Coronary artery (tissue), 2 donors: ENCODE data around the gene SPART.

Source experiments
- DNase-seq: peaks from one replicate; pipeline ENCODE4 v3.0.0-alpha.2; 2017; ENCODE audit warnings: low spot score
- H3K27ac ChIP-seq, 2 donors: fragments of 200-600 bp; sonication (generic); one replicate each; pipeline ENCODE4 v1.5.1; 2016 to 2019
- H3K4me3 ChIP-seq: fragments of 200-600 bp; sonication (generic); 2 replicates; pipeline ENCODE4 v1.5.1; 2016; ENCODE audit warnings: mild to moderate bottlenecking, moderate library complexity
- TF ChIP-seq, protein P1 (sequence below): fragments of 200-600 bp; sonication (generic); IDR thresholded peaks from one replicate; pipeline ENCODE4 v1.5.1; 2019; ENCODE audit warnings: antibody characterized with exemption

Gene SPART

GRCh38 chr13:36273431-36273830, 72.8 kb downstream of the SPART start:
- Histone ChIP-seq H3K27ac (no peak overlapping the region), H3K4me3 (no peak overlapping the region)
- TF ChIP-seq, protein P1, sequence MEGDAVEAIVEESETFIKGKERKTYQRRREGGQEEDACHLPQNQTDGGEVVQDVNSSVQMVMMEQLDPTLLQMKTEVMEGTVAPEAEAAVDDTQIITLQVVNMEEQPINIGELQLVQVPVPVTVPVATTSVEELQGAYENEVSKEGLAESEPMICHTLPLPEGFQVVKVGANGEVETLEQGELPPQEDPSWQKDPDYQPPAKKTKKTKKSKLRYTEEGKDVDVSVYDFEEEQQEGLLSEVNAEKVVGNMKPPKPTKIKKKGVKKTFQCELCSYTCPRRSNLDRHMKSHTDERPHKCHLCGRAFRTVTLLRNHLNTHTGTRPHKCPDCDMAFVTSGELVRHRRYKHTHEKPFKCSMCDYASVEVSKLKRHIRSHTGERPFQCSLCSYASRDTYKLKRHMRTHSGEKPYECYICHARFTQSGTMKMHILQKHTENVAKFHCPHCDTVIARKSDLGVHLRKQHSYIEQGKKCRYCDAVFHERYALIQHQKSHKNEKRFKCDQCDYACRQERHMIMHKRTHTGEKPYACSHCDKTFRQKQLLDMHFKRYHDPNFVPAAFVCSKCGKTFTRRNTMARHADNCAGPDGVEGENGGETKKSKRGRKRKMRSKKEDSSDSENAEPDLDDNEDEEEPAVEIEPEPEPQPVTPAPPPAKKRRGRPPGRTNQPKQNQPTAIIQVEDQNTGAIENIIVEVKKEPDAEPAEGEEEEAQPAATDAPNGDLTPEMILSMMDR = no peak
- no peak for DNase-seq

DNA sequence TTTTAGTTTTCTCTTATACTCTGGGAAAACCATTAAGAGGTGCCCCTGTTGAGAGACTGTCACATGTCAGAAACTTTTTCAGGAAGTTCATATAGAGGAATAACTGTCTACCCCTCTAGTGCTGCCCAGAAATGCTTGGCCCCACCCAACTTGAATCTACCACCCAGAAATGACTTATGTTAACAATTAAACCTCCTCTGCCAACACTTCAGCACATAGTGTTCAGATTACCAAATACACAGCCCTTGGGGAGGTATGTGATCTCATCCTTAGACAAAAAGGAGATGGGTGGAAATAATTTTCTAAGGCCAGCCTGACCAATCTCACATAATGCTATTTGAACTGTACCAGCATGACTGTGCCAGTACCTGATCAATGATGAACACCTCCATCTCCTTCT, 84.2 kb downstream of the SPART start:
- Histone ChIP-seq H3K4me3 (no peak overlapping the region), H3K27ac (no peak overlapping the region)
- TF ChIP-seq, protein P1 = no peak
- DNase-seq = no peak

DNA sequence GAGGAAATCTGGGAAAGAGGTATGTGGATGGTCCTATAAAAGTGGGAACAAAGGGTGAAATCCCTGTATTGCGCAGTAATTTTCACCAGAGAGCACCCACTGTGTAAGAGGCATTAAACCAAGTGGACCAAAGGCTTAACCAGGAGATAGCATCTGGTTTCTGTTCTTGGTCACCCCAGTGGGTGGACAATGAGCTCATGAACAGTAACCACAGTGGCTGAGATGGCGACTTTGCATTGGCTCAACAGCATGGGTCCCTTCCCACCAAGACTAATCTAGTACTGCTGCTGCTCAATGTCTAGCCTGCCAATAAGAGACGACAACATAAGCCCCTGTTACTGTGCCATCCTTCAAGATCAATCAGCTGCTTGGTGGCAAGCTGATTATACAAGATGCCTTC, 85.2 kb downstream of the SPART start:
- Histone ChIP-seq H3K27ac (no peak overlapping the region), H3K4me3 (no peak overlapping the region)
- no peak for DNase-seq
- TF ChIP-seq, protein P1 = no peak

DNA sequence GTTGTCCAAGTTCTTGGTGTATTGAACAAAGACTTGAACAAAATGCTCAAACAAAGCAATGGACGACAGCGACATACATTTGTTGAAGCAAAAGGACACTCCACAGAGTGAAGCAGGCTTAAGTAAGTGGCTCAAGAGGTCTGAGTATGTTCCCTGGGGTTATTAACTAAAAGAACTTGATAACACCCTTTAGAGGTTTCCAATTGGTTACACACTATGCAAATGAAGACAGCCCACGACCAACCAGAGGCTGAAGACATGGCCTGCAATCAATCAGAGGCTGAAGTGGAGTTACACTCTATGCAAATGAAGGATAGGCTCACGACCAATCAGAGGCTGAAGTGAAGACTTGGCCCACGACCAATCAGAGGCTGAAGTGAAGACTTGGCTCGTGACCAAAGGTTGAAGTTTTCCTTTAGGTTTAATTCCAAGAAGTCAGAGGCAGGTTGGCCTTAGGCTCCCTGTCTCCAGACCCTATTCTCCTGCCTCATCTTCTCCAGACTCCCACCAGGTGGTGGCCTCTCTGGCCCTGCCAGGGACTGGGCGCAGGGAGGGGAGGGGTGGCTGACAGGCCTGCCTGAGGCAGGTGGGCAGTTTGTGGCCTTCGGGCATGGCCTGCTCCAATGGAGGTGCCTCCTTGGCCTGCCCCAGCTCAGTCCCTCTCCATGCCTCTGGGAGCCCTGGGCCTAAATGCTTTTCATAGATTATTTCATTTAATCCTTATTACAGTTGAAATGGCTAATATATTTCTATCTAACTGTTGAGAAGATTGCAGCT, 86.6 kb downstream of the SPART start:
- TF ChIP-seq, protein P1 = no peak

DNA sequence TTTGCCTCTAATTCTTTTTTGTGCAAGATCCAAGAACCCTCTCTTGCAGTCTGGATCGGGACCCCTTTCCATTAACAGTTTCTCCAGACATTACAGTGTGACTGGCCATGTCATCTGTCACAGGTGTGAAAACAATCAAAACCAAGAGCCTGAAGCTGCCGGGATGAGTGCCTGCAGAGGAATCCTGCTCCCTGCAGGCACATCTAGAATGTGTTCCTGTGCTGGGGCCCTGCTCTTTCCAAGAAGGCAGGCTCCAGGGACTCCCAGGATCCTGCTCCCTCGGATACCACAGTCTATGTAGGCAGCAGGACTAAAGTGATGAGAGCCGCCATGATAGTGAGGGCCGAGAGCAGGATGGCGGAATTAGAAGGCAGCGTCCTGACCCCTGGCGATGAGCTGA, 87.4 kb downstream of the SPART start:
- TF ChIP-seq, protein P1 = no peak
- no peak overlapping the region for H3K27ac ChIP-seq
- no peak for DNase-seq
- H3K4me3 ChIP-seq = no peak overlapping the region

More for the DNA sequence above, 86.6 kb downstream of the SPART start:
- no peak for DNase-seq
- no peak overlapping the region for H3K4me3 ChIP-seq
- no peak overlapping the region for H3K27ac ChIP-seq
